Measurements from ENCODE around the gene CDH2. TPM values are rescaled to one million over a fixed set of nuclear protein-coding genes. Genes with fewer than 3 reads are reported as not detected.
"Not testable (repeated sequence)": the region's sequence is repeated elsewhere in the genome, so short reads cannot be mapped to it uniquely, and the experiment has no call there.

Gene CDH2
- total RNA-seq, 1 donor from 2014 or later, result 3.7 TPM

GRCh38 chr18:27922780-27923179 lies 254.2 kb downstream of the CDH2 start:
- Histone ChIP-seq H3K4me3 (no peak overlapping the region), H3K27ac (no peak overlapping the region), H3K27me3 (no peaks in the 10 kb centered on the region), H3K4me1 (no peaks in the 10 kb centered on the region), H3K36me3 (no peaks in the 10 kb centered on the region), H3K9me3 (no peaks in the 10 kb centered on the region)
- DNase-seq (ENCODE audit: extremely low spot score in 2 of 2), result no peak
- intact Hi-C loops (cut with DNase I), result no loop called here
- TF ChIP-seq POLR2A (IDR thresholded peaks at IDR 0.05) (no peak), CTCF (IDR thresholded peaks at IDR 0.05) (no peak)

- H3K4me1 ChIP-seq, result no peaks in the 10 kb centered on the region
- no peaks in the 10 kb centered on the region for H3K27me3 ChIP-seq
- no peak overlapping the region for H3K4me3 ChIP-seq
- no peak for DNase-seq (ENCODE audit: extremely low spot score in 2 of 2)
- intact Hi-C loops (cut with DNase I), result no loop called here
- TF ChIP-seq CTCF (IDR thresholded peaks at IDR 0.05), result no peak
- TF ChIP-seq POLR2AphosphoS5 (IDR thresholded peaks at IDR 0.05; ENCODE audit: insufficient read depth in 1 of 2, low read depth in 1 of 2), result no peak
- TF ChIP-seq POLR2A (IDR thresholded peaks at IDR 0.05), result no peak
- H3K36me3 ChIP-seq, result no peaks in the 10 kb centered on the region
- no peaks in the 10 kb centered on the region for H3K9me3 ChIP-seq
- no peak overlapping the region for H3K27ac ChIP-seq
These were observed 254.8 kb downstream of the CDH2 start for GRCh38 chr18:27921904-27922751.

- no peaks in the 10 kb centered on the region for H3K9me3 ChIP-seq
- H3K36me3 ChIP-seq, result no peaks in the 10 kb centered on the region
- no peaks in the 10 kb centered on the region for H3K27me3 ChIP-seq
- no peak for DNase-seq (ENCODE audit: extremely low spot score in 2 of 2)
- TF ChIP-seq POLR2AphosphoS5 (IDR thresholded peaks at IDR 0.05; ENCODE audit: insufficient read depth in 1 of 2, low read depth in 1 of 2), result no peak
- no peak for TF ChIP-seq POLR2A (IDR thresholded peaks at IDR 0.05)
- TF ChIP-seq CTCF (IDR thresholded peaks at IDR 0.05), result no peak
- no peaks in the 10 kb centered on the region for H3K4me1 ChIP-seq
- no peak overlapping the region for H3K27ac ChIP-seq
- no peak overlapping the region for H3K4me3 ChIP-seq
- intact Hi-C loops (cut with DNase I), result no loop called here
These were observed 255.5 kb downstream of the CDH2 start for GRCh38 chr18:27921392-27921791.

- Histone ChIP-seq H3K4me3 (no peak overlapping the region), H3K27ac (no peak overlapping the region), H3K36me3 (no peaks in the 10 kb centered on the region), H3K27me3 (no peaks in the 10 kb centered on the region), H3K4me1 (no peaks in the 10 kb centered on the region), H3K9me3 (no peaks in the 10 kb centered on the region)
- TF ChIP-seq POLR2A (IDR thresholded peaks at IDR 0.05), result no peak
- TF ChIP-seq POLR2AphosphoS5 (IDR thresholded peaks at IDR 0.05; ENCODE audit: insufficient read depth in 1 of 2, low read depth in 1 of 2), result no peak
- TF ChIP-seq CTCF (IDR thresholded peaks at IDR 0.05), result no peak
- DNase-seq (ENCODE audit: extremely low spot score in 2 of 2), result no peak
- intact Hi-C loops (cut with DNase I), result no loop called here
These were observed 256.1 kb downstream of the CDH2 start for GRCh38 chr18:27920836-27921235.

GRCh38 chr18:27906189-27906588 lies 270.7 kb downstream of the CDH2 start:
- not testable (repeated sequence) for H3K4me1 ChIP-seq; H3K36me3 ChIP-seq; H3K27me3 ChIP-seq; H3K9me3 ChIP-seq; H3K4me3 ChIP-seq; DNase-seq (ENCODE audit: extremely low spot score in 2 of 2); H3K27ac ChIP-seq
- intact Hi-C loops (cut with DNase I), result loop anchor here (1.0 kb wide), 1 partner anchor 39 kb away; no protein-coding TSS in a partner anchor
